Osteoblast (primary cell): ENCODE measurements around the gene DIPK1B. TPM values are rescaled to one million over a fixed set of nuclear protein-coding genes. Genes with fewer than 3 reads are reported as not detected.

Experiments
- DNase-seq: peaks from one replicate; pipeline ENCODE4 v3.0.0; 2011; ENCODE audit warnings: low spot score, mixed read lengths; ENCODE audit not compliant: insufficient read length; ENCODE audit errors: missing footprints
- H2AFZ ChIP-seq: 2 replicates; pipeline ENCODE4 v1.6.0; 2011; ENCODE audit warnings: mild to moderate bottlenecking, low read length
- H3K27ac ChIP-seq: 2 replicates; pipeline ENCODE4 v1.5.1; 2011; ENCODE audit warnings: mild to moderate bottlenecking, low read depth, low read length, moderate library complexity
- H3K27me3 ChIP-seq: 2 replicates; pipeline ENCODE4 v1.6.0; 2012; ENCODE audit warnings: mild to moderate bottlenecking, control low read depth, inconsistent platforms, low read length, moderate library complexity; ENCODE audit not compliant: insufficient read depth
- H3K36me3 ChIP-seq: 2 replicates; pipeline ENCODE4 v1.5.1; 2011; ENCODE audit warnings: mild to moderate bottlenecking, low read length, control low read depth, moderate library complexity; ENCODE audit not compliant: insufficient read depth
- H3K4me1 ChIP-seq: 2 replicates; pipeline ENCODE4 v1.5.1; 2011; ENCODE audit warnings: mild to moderate bottlenecking, low read length, control low read depth, moderate library complexity; ENCODE audit not compliant: insufficient read depth
- H3K4me2 ChIP-seq: 2 replicates; pipeline ENCODE4 v1.6.0; 2011; ENCODE audit warnings: mild to moderate bottlenecking, low read length; ENCODE audit not compliant: insufficient read depth
- H3K4me3 ChIP-seq: fragments of 200-600 bp; sonication (generic); 3 replicates; pipeline ENCODE4 v1.5.1; 2012; ENCODE audit warnings: mild to moderate bottlenecking, low read length, inconsistent platforms; ENCODE audit not compliant: insufficient read depth
- H3K79me2 ChIP-seq: 2 replicates; pipeline ENCODE4 v1.6.0; 2012; ENCODE audit warnings: mild to moderate bottlenecking, low read length, control low read depth, inconsistent platforms; ENCODE audit not compliant: insufficient read depth
- H3K9me3 ChIP-seq: 2 replicates; pipeline ENCODE4 v1.5.1; 2011; ENCODE audit warnings: low read depth, low read length, control low read depth
- H4K20me1 ChIP-seq: 2 replicates; pipeline ENCODE4 v1.6.0; 2012; ENCODE audit warnings: mild to moderate bottlenecking, low read length, control low read depth; ENCODE audit not compliant: insufficient read depth
- total RNA-seq: library from RNA; depleted of rRNA; stranded (reverse); fragments of >200 nt; gene quantifications from 2 replicates; pipeline ENCODE4 v1.2.3, GENCODE V29; 2012
- TF ChIP-seq, protein P1 (sequence below): IDR thresholded peaks from 2 replicates; pipeline ENCODE4 v1.5.1; 2011; ENCODE audit warnings: mild to moderate bottlenecking, low read depth, low read length, moderate library complexity; ENCODE audit errors: extremely low read depth

DIPK1B gene
- total RNA-seq, 1 donor: not detected

DNA sequence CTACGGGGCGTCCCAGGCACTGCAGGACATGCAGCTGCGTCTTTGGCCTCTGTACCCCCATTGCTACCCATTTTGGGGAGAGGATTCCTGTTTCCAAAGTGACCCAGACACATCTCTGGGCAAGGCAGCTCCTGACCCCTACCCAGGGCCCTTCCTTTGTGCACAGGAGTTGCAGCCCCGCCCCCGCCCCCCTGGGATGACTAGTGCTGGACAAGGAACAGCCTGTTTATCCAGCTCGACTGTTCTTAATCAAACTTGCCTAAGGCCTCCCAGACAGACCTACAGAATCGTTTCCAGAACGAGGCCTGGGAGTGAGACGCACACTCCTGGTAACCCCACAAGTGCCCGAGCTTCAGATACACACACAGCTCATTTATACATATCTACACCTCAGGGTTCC lies 13.2 kb downstream of the DIPK1B start:
- H3K27ac ChIP-seq: peak overlapping the region; percentile 76
- no peaks in the 10 kb centered on the region for H3K9me3 ChIP-seq
- H2AFZ ChIP-seq: no peak overlapping the region
- H3K79me2 ChIP-seq: peaks cover 55% of the 10 kb centered on the region
- DNase-seq: peak; percentile 96
- peaks cover 31% of the 10 kb centered on the region for H3K4me1 ChIP-seq
- H3K4me3 ChIP-seq: peak overlapping the region; percentile 99
- H3K36me3 ChIP-seq: peaks cover 43% of the 10 kb centered on the region
- TF ChIP-seq, protein P1, sequence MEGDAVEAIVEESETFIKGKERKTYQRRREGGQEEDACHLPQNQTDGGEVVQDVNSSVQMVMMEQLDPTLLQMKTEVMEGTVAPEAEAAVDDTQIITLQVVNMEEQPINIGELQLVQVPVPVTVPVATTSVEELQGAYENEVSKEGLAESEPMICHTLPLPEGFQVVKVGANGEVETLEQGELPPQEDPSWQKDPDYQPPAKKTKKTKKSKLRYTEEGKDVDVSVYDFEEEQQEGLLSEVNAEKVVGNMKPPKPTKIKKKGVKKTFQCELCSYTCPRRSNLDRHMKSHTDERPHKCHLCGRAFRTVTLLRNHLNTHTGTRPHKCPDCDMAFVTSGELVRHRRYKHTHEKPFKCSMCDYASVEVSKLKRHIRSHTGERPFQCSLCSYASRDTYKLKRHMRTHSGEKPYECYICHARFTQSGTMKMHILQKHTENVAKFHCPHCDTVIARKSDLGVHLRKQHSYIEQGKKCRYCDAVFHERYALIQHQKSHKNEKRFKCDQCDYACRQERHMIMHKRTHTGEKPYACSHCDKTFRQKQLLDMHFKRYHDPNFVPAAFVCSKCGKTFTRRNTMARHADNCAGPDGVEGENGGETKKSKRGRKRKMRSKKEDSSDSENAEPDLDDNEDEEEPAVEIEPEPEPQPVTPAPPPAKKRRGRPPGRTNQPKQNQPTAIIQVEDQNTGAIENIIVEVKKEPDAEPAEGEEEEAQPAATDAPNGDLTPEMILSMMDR: no peak
- no peaks in the 10 kb centered on the region for H3K27me3 ChIP-seq
- peak overlapping the region; percentile 100 for H3K4me2 ChIP-seq
- peaks cover 77% of the 10 kb centered on the region for H4K20me1 ChIP-seq

DNA sequence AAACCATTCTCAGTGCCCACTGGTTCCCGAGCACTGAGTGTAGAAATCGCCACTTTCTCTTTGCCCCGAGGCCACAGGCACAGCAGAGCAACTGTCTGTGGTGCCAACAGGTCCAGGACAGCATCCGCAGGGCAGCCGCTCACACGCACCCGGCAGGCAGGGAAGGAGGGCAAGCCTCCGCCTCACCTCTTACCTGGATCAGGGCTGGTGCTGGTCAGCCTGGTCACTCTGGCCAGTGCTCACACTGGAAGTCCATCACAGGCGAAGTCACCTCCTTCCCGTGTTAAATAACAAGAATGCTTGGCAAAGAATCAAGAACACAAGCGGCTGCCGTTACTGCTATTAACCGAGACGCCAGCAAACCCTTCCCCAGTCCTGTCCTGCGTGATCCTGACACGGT lies 13.7 kb downstream of the DIPK1B start:
- peaks cover 61% of the 10 kb centered on the region for H3K79me2 ChIP-seq

GRCh38 chr9:136726631-136727191 lies 14.3 kb downstream of the DIPK1B start:
- Histone ChIP-seq H3K9me3 (no peaks in the 10 kb centered on the region), H3K4me3 (peak overlapping the region; percentile 99), H3K27me3 (no peaks in the 10 kb centered on the region), H3K4me1 (peaks cover 24% of the 10 kb centered on the region), H3K27ac (peak overlapping the region; percentile 76), H3K4me2 (peak overlapping the region; percentile 100), H2AFZ (no peak overlapping the region), H3K79me2 (peaks cover 61% of the 10 kb centered on the region), H3K36me3 (peaks cover 43% of the 10 kb centered on the region), H4K20me1 (peaks cover 68% of the 10 kb centered on the region)
- DNase-seq: peak; percentile 93
- TF ChIP-seq, protein P1: peak; percentile 38

More for the DNA sequence above, 13.7 kb downstream of the DIPK1B start:
- peak overlapping the region; percentile 100 for H3K4me2 ChIP-seq
- TF ChIP-seq, protein P1: no peak
- H4K20me1 ChIP-seq: peaks cover 73% of the 10 kb centered on the region
- H3K36me3 ChIP-seq: peaks cover 43% of the 10 kb centered on the region
- no peak overlapping the region for H2AFZ ChIP-seq
- H3K4me3 ChIP-seq: peak overlapping the region; percentile 99
- no peak for DNase-seq
- peaks cover 29% of the 10 kb centered on the region for H3K4me1 ChIP-seq
- no peaks in the 10 kb centered on the region for H3K27me3 ChIP-seq
- peak overlapping the region; percentile 76 for H3K27ac ChIP-seq
- no peaks in the 10 kb centered on the region for H3K9me3 ChIP-seq

GRCh38 chr9:136728080-136728547 lies 15.7 kb downstream of the DIPK1B start:
- Histone ChIP-seq H4K20me1 (peaks cover 55% of the 10 kb centered on the region), H3K79me2 (peaks cover 61% of the 10 kb centered on the region), H3K27ac (peak overlapping the region; percentile 76)

More at GRCh38 chr9:136728080-136728547, 15.7 kb downstream of the DIPK1B start:
- peak overlapping the region; percentile 99 for H3K4me3 ChIP-seq
- peaks cover 37% of the 10 kb centered on the region for H3K36me3 ChIP-seq
- DNase-seq: peak; percentile 100
- TF ChIP-seq, protein P1: peak; percentile 70
- H3K4me1 ChIP-seq: peaks cover 24% of the 10 kb centered on the region
- H3K9me3 ChIP-seq: no peaks in the 10 kb centered on the region
- H2AFZ ChIP-seq: peak overlapping the region; percentile 78
- H3K27me3 ChIP-seq: no peaks in the 10 kb centered on the region
- H3K4me2 ChIP-seq: peak overlapping the region; percentile 100
